Lower leg skin (tissue), 4 donors: Measurements from ENCODE around the gene FUOM. TPM values are rescaled to one million over a fixed set of nuclear protein-coding genes. Genes with fewer than 3 reads are reported as not detected.
A peak's percentile ranks its signal among the peaks of the same experiment; 100 is the strongest.

ENCODE experiments used
- DNase-seq, 2 donors: peaks; one replicate each; pipeline ENCODE4 v3.0.0-alpha.2; 2019; ENCODE audit warnings: low spot score in 2 of 2
- H3K4me3 ChIP-seq: fragments of 200-600 bp; sonication (generic); 2 replicates; pipeline ENCODE4 v1.5.1; 2017; ENCODE audit warnings: mild to moderate bottlenecking, low read depth; ENCODE audit not compliant: poor library complexity, severe bottlenecking
- CTCF ChIP-seq, 3 donors: fragments of 450-650 bp; IDR thresholded peaks; one replicate each; pipeline ENCODE4 v1.5.1; 2016; ENCODE audit warnings: antibody characterized with exemption in 3 of 3, mild to moderate bottlenecking in 3 of 3, moderate library complexity in 2 of 3
- POLR2A ChIP-seq, 2 donors: fragments of 450-650 bp; IDR thresholded peaks; one replicate each; pipeline ENCODE4 v1.6.1; 2016 to 2017; ENCODE audit warnings: antibody characterized with exemption in 2 of 2, mild to moderate bottlenecking in 1 of 2, moderate library complexity in 1 of 2
- WGBS, 2 donors: methylation state at CpG; one replicate each; pipeline ENCODE4 v1.1.5; 2018; 5-methylcytosine and 5-hydroxymethylcytosine counted together
- intact Hi-C: fragments of 100-400 bp; cut with DNase I; formaldehyde crosslinking; loops from one replicate; pipeline ENCODE4 v1.15.0; 2023; ENCODE audit warnings: low total_unique reads
- total RNA-seq, 4 donors: library from RNA; depleted of rRNA; stranded (reverse); fragments of >200 nt; gene quantifications; one replicate each; pipeline ENCODE4 v1.1.0, GENCODE V29; 2016

FUOM gene
- total RNA-seq, 4 donors from 2014 or later = 11.1 to 15.8 (median 15.0) TPM

GRCh38 chr10:133351408-133352318 is 6.2 kb downstream of the FUOM start:
- intact Hi-C loops = no loop called here
- TF ChIP-seq CTCF (IDR thresholded peaks at IDR 0.05) (no peak), POLR2A (IDR thresholded peaks at IDR 0.05) (no peak)
- no peak for DNase-seq
- WGBS, 2 donors = 66 to 86% methylated on average over 14 to 20 of the region's 24 CpGs
- no peak overlapping the region for H3K4me3 ChIP-seq

- intact Hi-C loops = no loop called here
- no peak for DNase-seq
- no peak overlapping the region for H3K4me3 ChIP-seq
- WGBS, 2 donors = 45 to 58% methylated on average over 6 to 10 of the region's 13 CpGs
- no peak for TF ChIP-seq POLR2A (IDR thresholded peaks at IDR 0.05)
- no peak for TF ChIP-seq CTCF (IDR thresholded peaks at IDR 0.05)
These were observed 6.9 kb downstream of the FUOM start for GRCh38 chr10:133350950-133351329.

GRCh38 chr10:133350283-133350949 is 7.4 kb downstream of the FUOM start:
- no peak for DNase-seq
- WGBS, 2 donors = 74 to 78% methylated on average over 9 to 11 of the region's 12 CpGs
- H3K4me3 ChIP-seq = no peak overlapping the region
- TF ChIP-seq POLR2A (IDR thresholded peaks at IDR 0.05) = no peak
- no peak for TF ChIP-seq CTCF (IDR thresholded peaks at IDR 0.05)
- intact Hi-C loops = no loop called here

GRCh38 chr10:133349577-133350011 is 8.2 kb downstream of the FUOM start:
- DNase-seq = no peak
- H3K4me3 ChIP-seq = no peak overlapping the region
- 24 to 44% methylated on average over 6 to 9 of the region's 9 CpGs for WGBS, 2 donors
- intact Hi-C loops = no loop called here
- TF ChIP-seq POLR2A (IDR thresholded peaks at IDR 0.05) = no peak
- TF ChIP-seq CTCF (IDR thresholded peaks at IDR 0.05) = no peak

- intact Hi-C loops = no loop called here
- WGBS, 2 donors = 60 to 72% methylated on average over 8 of the region's 8 CpGs
- no peak overlapping the region for H3K4me3 ChIP-seq
- DNase-seq = no peak
- TF ChIP-seq POLR2A (IDR thresholded peaks at IDR 0.05) (no peak), CTCF (IDR thresholded peaks at IDR 0.05) (peak in 1 of 3 donors; percentile 54)
These were observed 8.7 kb downstream of the FUOM start for GRCh38 chr10:133349160-133349568.
